HG02678 (cell line): ENCODE data around the gene CHST13.

Experiments used
- ATAC-seq: cut with Tn5 transposase; IDR thresholded peaks from one replicate; pipeline ENCODE4 v1.9.1; 2021; ENCODE audit warnings: mild to moderate bottlenecking, moderate library complexity; ENCODE audit not compliant: unreplicated experiment

CHST13 gene

DNA sequence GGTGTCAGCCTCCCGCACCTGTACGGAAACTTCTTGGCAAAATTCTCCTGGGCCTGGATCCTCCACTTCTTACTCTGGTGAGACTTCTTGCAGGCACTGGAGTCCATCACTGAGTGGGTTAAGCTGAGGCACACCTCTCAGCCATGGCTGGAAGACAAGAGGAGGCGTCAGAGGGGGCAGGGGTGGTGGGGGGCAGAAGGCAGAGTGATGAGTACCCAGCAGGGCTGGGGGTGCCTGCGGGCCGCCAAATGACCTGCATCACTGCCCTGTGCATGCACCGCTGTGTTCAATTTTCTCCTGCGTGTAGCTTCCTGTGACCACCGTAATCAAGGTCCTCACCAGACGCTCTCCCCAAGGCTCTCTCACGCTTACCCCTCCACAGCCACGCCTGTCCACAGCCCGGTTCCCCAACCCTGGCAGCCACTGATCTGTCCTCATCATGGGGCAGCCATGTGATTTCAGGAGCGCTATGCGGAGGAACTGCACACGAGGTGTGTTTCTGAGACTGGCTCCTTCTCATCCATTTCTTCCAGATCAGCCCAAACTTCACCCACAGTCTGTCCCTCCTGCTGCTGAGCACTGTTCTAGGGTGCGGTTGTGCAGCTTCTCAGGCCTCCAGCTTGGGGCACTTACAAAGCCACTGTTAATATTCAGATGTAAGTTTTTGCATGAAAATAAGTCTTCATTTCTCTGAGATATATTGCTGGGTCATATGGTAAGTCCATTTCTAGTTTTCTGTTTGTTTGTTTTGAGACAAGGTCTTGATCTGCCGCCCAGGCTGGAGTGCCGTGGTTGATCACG is 29.5 kb downstream of the CHST13 start:
- no peak for ATAC-seq

DNA sequence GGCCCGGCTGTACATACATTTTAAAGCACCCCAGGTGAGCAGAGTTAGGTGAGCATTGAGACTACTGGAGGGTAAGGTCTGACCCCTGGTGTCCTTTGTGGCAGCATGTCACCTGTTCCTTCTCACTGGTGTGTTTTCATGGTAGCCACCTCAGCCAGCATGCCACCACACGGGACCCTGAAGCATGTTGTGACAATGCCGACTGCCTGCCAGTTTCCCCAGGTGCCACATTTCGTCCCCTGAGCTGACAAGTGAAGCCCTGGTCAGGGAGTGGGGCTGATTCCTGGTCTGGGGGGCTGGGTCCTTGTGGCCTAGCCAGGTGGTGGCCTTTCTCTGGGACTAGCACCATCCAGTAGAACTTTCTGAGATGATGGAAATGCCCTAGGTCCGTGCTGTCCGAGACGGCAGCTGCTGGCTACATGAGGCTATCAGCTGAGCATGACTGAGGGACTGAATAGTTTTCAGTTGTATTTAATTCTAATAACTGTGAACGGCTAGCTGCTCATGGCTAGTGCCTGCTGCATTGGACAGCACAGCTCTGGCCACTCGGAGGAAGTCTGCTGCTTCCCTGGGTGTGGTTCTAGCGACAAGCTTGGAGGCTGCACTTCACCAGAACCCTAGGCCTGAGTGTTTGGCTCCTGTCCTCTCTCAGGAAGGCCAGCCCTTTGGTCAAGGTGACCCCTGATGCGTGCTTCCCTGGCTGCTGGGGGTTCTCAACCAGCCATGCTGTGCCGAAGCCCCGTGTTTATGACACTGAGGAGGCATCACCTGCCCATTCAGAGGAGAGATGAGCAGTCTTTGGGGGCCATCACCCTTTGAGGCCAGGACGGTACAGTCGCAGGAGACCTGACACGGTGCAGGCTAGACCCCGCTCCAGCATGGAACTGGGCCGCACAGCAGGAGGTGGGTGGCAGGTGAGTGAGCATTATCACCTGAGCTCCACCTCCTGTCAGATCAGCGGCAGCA is 30.9 kb downstream of the CHST13 start:
- no peak for ATAC-seq

DNA sequence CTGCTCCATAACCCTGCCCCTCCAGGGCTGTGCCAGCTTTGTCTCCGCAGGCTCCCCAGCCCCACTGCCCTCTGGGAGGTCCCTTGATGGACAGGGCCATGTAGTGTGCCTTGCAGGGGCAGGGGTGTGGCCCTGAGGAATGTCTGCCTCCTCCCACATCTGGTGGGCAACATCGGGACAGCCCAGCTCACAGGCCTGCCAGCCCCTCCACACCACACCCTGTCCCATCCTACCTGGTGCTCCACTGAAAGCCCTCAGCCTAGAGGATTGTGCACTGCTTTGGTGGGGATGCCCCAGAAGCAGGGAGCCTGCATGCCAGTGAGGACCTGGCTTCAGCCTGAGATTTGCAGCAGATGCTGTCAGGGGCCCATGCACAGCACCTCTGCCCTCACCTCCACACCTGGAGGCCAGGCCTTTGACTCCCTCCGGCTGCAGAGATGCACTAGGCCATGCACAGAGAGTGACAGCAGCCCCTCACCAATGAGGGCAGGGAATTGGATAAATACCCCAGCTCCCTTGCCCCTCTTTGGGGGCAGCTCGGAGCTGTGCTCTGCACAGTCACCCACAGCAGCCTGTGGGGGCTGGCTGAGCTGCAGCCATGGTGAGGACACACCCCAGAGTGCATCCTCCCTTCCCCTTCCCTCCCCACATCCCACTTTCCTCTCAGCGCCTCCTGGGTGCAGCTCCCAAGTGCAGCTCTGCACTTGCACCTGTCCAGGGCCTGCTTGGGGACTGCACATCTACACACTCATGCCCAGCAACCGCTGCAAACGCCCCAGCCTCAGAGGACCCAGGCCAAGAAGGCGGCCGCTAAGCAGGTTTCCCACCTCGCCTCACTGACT is 32.1 kb downstream of the CHST13 start:
- ATAC-seq = no peak

DNA sequence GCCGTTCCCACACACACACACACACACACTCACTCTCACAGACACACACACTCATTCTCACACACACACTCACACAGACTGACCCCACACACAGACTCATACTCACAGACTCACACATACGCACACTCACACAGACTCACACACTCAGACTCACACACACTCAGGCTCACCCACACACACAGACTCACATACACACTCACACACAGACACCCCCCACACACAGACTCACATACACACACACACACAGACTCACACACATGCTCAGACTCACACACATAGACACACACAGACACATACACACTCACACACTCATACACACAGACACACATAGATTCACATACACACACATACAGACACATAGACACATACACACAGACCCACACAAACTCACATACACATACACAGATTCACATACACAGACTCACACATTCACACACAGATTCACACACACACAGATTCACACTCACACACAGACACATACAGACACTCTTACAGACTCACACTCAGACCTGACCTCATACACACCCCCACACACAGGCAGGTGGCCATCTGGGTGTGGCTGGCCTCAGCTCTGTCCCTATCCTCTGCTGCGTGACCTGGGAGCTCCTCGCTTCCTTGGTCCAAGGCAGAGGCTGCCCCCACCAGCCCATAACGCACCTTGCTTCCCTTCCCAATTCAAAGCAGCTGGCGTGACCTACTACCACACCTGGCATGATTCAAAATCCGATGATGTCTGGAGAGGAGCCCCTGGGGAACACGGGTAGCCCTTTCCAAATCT is 32.9 kb downstream of the CHST13 start:
- no peak for ATAC-seq

DNA sequence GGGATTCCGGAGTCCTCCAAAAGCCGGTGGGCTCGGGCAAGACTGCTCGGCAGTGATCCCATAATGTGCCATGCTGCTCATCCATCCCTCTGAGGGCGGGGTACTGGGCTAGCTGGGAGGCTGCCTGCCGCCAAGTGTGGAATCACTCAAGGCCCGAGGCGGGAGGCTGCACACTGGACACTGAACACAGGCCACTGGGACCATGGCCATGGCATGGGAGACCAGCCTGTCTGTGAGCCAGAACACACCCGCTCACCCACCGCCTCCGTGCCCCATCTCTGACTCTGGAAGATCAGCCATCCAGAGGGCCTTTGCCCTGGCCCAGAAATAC is 33.4 kb downstream of the CHST13 start:
- ATAC-seq = no peak

DNA sequence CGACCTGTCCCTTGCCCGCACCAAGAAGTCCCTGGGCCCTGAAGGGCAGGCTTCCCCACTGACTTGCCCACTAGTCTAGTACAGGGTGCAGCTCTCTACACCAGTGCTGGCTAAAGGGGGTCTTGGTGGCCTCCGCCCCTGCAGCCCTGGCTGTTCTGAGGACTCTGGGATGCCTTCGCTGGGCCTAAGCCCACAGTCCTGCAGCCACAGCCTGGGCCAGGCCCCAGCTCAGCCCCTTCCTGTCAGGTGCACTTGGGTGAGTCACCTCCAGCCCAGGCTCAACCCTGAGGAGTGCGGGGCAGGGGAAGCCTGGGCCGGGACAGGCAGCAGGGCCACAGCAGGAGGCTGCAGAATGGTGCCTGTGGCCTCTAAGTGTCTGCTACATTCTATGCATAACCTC is 33.8 kb downstream of the CHST13 start:
- no peak for ATAC-seq

DNA sequence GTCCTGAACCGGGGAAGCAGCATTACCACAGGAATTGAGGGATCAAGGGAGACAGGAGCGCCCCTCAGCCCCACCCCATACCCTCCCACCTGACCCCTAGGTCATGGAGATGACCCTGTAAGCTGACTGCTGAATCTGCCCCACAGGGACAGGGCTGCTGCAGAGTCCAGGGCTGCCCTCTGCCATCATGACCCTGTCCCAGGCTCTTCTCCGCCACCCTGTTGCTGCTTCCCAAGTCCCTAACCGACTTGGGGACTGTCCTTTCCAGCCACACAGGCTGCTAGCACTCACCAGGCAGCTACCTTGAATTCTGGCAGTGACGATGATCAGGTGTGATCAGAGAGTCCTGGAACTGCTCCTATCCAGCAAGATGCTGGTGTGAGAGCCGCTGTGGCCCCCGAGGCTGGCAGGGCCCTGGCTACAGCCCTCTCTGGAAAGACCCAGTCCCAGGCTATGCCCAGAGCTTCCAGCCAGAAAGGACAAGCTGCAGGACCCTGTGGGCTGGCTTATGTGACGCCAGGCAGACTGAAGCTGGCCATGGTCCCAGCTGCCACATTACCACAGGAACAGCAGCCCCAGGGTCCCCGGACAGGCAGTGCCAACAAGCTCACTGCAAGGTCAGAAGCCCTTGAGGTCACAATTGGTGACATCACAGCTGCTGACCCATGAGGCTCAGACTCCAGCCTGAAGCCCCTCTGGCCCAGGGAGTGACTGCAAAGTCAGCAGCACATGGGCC is 34.5 kb downstream of the CHST13 start, which contains the start of gene C3orf22:
TSS of gene C3orf22 (minus strand) at position 597 of the 736 bp plus-strand sequence. CDS start 5,542 bp downstream, outside the sequence.
- no peak for ATAC-seq

DNA sequence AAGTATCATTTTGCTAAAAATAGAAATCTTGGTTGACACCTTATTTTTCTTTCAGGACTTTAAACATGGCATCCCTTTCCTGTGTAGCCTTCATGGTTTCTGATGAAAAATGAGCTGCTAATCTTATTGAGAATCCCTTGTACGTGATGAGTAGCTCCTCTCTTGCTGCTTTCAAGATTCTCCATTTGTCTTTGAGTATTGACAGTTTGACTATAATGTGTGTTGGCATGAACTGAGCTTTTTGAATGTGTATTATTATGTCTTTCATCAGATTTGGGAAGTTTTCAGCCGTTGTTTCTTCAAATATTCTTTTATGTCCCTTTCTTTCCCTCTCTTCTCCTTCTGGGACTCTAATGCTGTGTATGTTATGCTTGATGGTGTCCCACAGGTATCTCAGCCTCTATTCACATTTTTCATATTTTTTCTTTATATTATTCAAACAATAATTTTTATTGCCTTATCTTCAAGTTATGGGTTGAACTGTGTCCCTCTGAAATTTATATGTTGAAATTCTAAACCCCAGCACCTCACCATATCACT is 38.9 kb downstream of the CHST13 start:
- ATAC-seq = no peak

DNA sequence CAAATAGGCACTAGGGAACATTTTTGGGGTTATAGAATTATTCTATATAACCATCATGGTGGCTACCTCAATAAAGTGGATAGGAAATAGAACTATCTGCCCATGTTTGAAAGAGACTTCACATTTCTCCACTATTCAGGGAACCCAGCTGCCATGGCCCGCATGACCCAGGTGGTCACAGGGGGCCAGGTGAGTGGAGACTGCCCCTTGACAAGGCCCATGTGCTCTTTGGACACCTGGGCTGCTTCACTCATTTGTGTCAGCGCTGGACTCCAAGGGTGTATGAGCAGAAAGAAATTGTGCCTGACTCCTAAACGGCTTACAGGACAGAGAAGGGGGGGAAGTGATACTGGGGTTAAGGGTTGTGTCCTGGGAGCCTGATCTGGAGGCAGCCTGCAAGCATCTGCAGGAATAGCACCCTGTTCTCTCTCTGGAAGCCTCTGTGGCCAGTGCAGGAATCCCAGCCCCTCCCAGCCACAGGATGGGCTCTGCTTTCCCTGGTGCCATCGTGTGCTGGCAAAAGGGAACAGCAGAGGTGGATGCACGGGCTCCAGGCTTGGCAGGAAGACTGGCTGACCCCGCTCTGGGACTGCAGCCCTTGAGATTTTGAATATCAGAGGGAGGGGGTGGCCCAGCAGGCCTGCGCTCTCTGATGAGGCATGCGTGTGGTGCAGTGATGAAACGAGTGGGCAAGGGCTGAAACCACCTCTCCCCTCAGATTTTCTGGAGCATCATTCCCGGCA is 43.9 kb downstream of the CHST13 start:
- no peak for ATAC-seq

DNA sequence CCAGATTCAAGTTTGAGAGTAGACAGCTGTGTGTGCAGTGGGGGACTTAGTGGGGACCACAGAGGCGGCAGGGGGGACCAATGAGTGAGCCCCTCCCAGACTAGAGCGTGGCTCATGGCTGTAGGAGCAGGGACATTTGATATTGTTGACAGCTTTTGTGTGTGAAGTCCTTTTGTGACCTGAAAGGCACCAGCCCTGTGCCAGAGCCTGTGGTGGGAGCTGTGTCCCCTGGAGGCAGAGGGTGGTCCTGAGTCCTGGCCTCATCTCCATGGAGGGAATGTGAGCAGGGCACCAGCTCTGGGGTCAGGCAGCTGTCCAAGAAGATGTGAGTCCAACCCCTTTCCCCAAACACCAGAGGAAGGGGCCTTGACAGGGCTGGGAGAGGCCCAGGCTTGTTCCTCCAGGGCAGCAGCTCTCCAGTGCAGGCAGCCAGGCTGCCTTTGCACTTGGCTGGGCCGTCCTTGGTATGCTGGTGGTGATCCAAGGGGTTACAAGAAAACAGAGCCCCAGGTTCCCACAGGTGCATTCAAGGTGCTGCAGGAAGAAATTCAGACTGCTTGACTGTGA is 44.9 kb downstream of the CHST13 start:
- ATAC-seq = no peak

DNA sequence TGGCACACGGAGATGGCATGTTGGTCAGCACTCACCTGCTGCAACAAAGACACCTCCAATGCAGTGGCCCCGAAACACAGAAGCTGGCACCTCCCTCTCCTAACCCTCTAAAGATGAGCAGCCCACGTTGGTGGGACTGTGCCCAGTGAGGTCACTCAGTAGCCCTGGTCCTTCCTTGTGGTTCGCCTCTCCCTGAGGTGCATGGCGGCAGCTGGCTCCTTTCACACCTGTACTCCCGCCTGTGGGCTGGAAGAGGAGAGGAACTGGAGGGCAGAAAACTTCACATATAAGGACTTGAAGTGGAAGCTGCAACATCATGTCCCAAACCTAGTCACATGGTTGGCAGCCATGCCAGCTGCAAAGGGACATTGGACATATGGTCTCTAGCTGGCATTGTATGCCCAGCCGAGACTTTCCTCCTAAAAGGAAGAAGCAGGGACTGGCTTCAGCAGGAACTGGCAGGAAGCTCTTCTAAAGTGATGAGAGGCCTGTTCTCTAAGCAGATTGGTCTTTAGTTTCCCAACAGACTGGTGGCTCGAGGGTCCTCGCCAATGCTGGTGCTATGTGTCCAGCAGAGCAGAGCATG is 45.5 kb downstream of the CHST13 start:
- ATAC-seq = no peak

DNA sequence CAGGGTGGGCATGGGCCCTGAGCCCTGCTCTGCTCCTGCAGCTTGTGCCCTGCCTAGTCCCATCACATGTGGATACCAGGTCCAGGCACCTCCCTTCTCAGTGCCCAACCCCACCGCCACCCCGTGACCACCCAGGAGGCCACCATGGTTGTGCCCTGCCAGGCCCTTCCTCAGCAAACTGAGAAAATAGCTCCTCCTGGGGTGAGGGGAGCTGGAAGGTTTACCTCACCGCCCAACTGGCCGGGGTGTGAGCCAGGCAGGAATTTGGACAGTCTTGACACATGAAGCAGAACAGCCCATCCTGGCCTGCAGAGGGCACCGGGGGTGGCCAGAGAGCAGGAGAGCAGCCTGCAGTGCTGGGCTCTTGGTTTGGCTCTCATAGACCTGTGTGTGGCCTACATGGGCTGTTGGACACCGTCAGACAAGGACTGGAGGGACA is 46.2 kb downstream of the CHST13 start:
- ATAC-seq = no peak

DNA sequence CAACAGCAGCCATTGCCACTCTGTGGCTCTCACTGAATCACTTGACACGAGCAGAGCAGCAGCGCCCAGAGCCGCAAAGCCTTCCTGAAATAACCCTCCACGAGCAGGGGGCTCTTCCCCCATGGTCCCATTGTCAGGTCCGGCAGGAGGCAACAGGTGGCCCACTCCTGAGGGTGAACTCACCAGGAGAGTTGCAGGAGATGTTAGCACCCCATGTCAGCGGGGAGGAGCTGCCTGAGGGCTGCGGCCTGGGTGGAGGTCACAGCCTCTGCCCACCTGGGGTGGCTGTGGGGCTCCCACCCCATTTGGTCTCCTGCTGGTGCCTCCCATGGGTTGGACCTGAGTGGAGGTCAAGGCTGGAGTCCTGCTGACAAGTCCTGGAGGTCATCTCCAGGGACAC is 47.1 kb downstream of the CHST13 start:
- ATAC-seq = no peak

DNA sequence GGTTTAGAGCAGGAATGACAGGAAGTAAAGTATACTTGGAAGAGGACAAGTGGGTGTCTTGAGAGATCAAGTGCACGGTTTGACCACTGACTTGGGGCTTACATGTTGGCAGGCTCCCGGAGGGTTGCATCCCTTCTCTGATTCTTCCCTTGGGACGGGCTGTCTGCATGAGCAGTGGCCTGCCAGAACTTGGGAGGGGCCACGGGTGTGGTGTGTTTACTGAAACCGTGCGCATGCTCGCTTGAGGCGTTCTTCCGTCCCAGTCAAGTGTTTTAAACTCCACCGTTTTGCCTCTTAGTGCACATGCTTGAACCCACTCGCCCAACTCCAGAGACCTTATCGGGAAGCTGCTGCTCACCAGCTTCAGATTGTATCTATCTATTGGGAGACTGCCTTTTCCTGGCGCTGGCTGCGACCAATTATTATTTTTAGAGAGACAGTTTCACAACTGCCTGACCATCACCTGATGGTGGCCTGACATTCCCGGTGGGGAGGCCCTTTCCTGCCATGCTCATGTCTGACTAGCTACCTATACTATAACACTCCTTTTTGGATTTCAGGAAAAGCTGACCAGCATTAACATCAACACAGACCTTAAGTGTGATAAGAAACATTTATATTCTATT is 49.6 kb downstream of the CHST13 start:
- no peak for ATAC-seq

DNA sequence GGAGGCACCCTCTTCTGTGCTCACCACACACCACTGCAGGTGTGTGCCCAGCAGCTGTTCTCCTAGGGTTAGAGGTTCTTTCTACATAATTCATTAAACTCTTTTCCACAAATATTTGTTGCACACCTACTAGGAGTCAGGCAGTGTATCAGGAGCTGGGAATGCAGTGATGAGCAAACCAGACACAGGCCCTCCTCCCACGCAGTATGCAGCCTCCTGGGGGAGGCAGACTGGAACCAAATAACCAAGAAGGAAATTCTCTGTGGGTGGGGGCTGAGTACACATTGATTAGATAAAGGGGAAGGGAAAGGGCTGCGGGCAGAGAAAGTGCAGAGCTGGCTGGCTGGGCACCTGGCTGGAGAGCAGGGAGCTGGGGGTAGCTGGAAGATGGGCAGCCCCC is 53.3 kb downstream of the CHST13 start:
- no peak for ATAC-seq

DNA sequence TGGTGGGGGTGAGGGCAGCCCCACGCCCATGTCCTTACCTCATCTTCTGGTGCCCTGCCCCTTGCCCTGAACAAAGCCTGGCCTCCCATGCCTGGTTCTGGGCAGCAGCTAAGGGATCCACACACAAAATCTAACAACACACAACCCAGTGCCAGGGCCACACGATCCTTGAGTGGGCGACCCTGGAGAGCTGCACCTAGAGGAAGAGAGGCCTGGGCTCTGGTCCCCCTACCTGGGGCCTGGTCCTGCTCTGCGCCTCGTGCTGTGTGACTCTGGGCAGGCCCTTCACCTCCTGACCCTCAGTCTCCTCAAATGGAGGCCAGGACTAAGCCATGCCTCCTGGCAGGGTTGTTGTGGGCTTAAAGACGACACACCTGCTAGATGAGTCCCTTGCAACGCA is 54.7 kb downstream of the CHST13 start:
- ATAC-seq = no peak

DNA sequence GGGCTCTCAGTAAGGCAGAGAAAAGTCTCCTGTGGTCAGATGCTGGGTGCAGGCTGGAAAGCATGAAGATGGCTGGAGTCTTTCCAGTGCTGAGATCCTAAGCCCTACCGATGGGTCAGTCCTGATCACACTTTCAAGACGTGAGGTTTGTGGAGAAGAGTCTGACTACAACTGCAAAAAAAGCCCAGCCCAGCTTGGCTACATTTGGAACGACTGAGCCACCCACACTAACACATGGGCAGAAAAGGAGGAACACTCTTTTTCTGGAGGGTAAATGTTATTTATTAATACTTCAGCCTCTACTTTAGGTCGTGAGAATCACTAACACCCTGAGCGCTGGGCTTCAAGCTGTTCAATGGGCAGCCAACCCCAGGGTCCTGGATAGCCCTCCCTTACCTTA is 56.8 kb downstream of the CHST13 start:
- ATAC-seq = no peak
